H1 (cell line): ENCODE data around the gene SLC6A6. TPM values are rescaled to one million over a fixed set of nuclear protein-coding genes. Genes with fewer than 3 reads are reported as not detected.

Experiments used
- polyA plus RNA-seq, 7 experiments: library from polyadenylated mRNA; depleted of rRNA in 3 of 7; stranded (reverse) in 5 of 7; unstranded in 2 of 7; fragments of >200 nt in 5 of 7; fragments of 200-250 nt in 2 of 7; gene quantifications; 1 replicate in 5 of 7; 2 replicates in 1 of 7; 4 replicates in 1 of 7; pipeline versions ENCODE4 v1.2.1 to v1.2.3, GENCODE V29; 2011 to 2013; ENCODE audit warnings: missing spikeins in 2 of 7, mixed read lengths in 2 of 7
- total RNA-seq: library from RNA; stranded (reverse); fragmentation: NEBNext Ultra II Directional; extraction: Animal tissue kit (Norgen Biotek cat#: 25700); gene quantifications from 2 replicates; pipeline ENCODE4 v1.2.1, GENCODE V29; 2021
- TF ChIP-seq, protein P1 (sequence below): IDR thresholded peaks from 2 replicates; pipeline ENCODE4 v1.6.1; 2011; ENCODE audit warnings: low read depth, mild to moderate bottlenecking, low read length; ENCODE audit not compliant: insufficient read depth

SLC6A6 gene
- total and polyA plus RNA-seq, 2 of the 8 experiments (the other 6 are each of a cell fraction or from before 2014, with no cell fraction given), result 66.2 to 144 TPM

- TF ChIP-seq, protein P1, sequence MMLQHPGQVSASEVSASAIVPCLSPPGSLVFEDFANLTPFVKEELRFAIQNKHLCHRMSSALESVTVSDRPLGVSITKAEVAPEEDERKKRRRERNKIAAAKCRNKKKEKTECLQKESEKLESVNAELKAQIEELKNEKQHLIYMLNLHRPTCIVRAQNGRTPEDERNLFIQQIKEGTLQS, result no peak
Observed at GRCh38 chr3:14482271-14482721, 79.9 kb downstream of the SLC6A6 start (continued).
